Measurements from ENCODE around the gene STAC3. TPM values are rescaled to one million over a fixed set of nuclear protein-coding genes. Genes with fewer than 3 reads are reported as not detected.
"Not testable (repeated sequence)": the region's sequence is repeated elsewhere in the genome, so short reads cannot be mapped to it uniquely, and the experiment has no call there.

The STAC3 gene
- total RNA-seq: 4.9 and 5.5 TPM in 2 replicates

DNA sequence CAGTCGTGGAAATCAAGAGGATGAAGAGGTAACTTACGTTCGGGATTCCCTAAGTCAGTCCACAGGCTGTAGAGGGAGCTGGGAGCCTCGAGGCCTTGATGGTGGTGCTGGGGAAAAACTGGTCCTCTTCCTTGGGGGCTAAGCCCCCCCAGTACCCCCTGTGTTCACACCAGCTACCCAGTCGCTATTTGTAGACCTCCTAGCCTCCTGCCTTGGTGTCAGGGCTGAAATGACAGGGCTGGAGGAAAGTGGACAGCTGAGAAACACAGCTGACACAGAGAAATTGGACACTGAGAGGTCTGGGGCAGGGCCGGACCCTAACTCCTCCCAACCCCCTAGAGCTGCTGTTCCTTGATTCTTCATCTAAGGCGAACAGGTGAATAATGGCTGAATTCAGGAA is at the start of gene STAC3:
STAC3 (minus strand) TSS at position 232 of the 400 bp plus-strand sequence. CDS start 1,551 bp downstream, outside the sequence.
- intact Hi-C loops (cut with micrococcal nuclease): no loop called here
- H3K9me3 Mint-ChIP-seq: no peaks in the 10 kb centered on the region
- H3K36me3 Mint-ChIP-seq (ENCODE audit: low read depth): peaks cover 5% of the 10 kb centered on the region
- H3K4me3 Mint-ChIP-seq: no peak within 1 kb of the TSS
- DNase-seq: no peak
- no peaks in the 10 kb centered on the region for H3K27me3 Mint-ChIP-seq
- peaks cover 4% of the 10 kb centered on the region for H3K4me1 Mint-ChIP-seq
- H3K27ac Mint-ChIP-seq: no peak within 1 kb of the TSS

- DNase-seq: no peak
- Mint-ChIP-seq H3K27me3 (no peaks in the 10 kb centered on the region), H3K27ac (no peak overlapping the region), H3K4me1 (no peaks in the 10 kb centered on the region), H3K36me3 (ENCODE audit: low read depth) (peaks cover 42% of the 10 kb centered on the region), H3K9me3 (no peaks in the 10 kb centered on the region), H3K4me3 (no peak overlapping the region)
- intact Hi-C loops (cut with micrococcal nuclease): no loop called here
Observed at GRCh38 chr12:57299514-57300016, 48.6 kb upstream of the STAC3 start.

GRCh38 chr12:57296291-57296690 is 45.3 kb upstream of the STAC3 start:
- Mint-ChIP-seq H3K9me3 (no peaks in the 10 kb centered on the region), H3K4me1 (no peaks in the 10 kb centered on the region), H3K36me3 (ENCODE audit: low read depth) (peaks cover 37% of the 10 kb centered on the region), H3K27me3 (no peaks in the 10 kb centered on the region), H3K27ac (no peak overlapping the region), H3K4me3 (no peak overlapping the region)
- intact Hi-C loops (cut with micrococcal nuclease): no loop called here
- DNase-seq: no peak

DNA sequence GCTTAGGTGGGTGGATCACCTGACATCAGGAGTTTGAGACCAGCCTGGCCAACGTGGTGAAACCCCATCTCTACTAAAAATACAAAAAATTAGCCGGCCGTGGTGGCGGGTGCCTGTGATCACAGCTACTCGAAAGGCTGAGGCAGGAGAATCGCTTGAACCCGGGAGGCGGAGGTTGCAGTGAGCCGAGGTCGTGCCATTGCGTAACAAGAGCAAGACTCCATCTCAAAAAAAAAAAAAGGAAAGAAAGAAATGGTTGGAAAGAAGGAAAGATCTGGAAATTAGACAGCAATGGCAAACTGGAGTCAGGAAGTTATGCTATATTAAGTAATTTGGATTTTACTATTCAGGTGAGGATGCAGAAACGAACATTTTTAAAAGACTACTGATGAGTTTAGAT is 31.1 kb upstream of the STAC3 start:
- H3K27ac Mint-ChIP-seq; intact Hi-C loops (cut with micrococcal nuclease); H3K9me3 Mint-ChIP-seq; H3K27me3 Mint-ChIP-seq; H3K4me3 Mint-ChIP-seq; DNase-seq: not testable (repeated sequence)
- Mint-ChIP-seq H3K36me3 (ENCODE audit: low read depth) (peaks cover 62% of the 10 kb centered on the region), H3K4me1 (peaks cover 18% of the 10 kb centered on the region)

GRCh38 chr12:57280211-57281062 is 29.4 kb upstream of the STAC3 start:
- DNase-seq: peak; percentile 90
- H3K36me3 Mint-ChIP-seq (ENCODE audit: low read depth): peaks cover 61% of the 10 kb centered on the region
- intact Hi-C loops (cut with micrococcal nuclease): loop anchor here (1.0 to 2.0 kb wide), 2 partner anchors 150 to 178 kb away; partner anchors contain the start of gene GLI1
- H3K4me1 Mint-ChIP-seq: peaks cover 20% of the 10 kb centered on the region
- peak overlapping the region; percentile 68 for H3K4me3 Mint-ChIP-seq
- no peaks in the 10 kb centered on the region for H3K9me3 Mint-ChIP-seq
- H3K27me3 Mint-ChIP-seq: no peaks in the 10 kb centered on the region
- peak overlapping the region; percentile 91 for H3K27ac Mint-ChIP-seq

- H3K36me3 Mint-ChIP-seq (ENCODE audit: low read depth): peaks cover 61% of the 10 kb centered on the region
- H3K4me3 Mint-ChIP-seq: no peak overlapping the region
- intact Hi-C loops (cut with micrococcal nuclease): no loop called here
- peak overlapping the region; percentile 35 for H3K27ac Mint-ChIP-seq
- H3K4me1 Mint-ChIP-seq: peaks cover 21% of the 10 kb centered on the region
- H3K9me3 Mint-ChIP-seq: no peaks in the 10 kb centered on the region
- DNase-seq: no peak
- H3K27me3 Mint-ChIP-seq: no peaks in the 10 kb centered on the region
Observed at GRCh38 chr12:57278465-57279381, 27.7 kb upstream of the STAC3 start.

DNA sequence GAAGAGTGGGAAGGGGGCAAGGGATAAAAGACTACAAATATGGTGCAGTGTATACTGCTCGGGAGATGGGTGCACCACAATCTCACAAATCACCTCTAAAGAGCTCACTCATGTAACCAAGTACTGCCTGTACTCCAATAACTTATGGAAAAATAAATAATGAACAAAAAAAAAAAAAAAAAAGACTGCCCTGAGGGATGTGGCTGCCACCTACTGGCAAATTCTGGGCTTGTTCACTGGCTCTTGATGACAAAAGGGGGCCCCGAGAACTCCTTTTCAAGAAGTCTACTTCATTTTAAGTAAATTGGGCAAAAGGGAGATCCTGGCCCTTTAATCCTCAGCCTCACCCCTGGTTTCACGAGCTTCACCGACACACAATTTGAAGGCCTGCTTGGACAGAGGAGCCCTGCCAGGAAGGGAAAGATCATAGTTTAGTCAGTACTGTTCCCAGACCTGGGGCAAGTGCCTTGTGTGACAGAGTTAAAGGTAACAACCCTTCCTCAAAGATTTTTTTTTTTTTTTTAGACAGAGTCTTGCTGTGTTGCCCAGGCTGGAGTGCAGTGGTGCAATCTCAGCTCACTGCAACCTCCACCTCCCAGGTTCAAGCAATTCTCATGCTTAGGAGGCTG is 26.1 kb upstream of the STAC3 start:
- no peak overlapping the region for H3K4me3 Mint-ChIP-seq
- DNase-seq: peak; percentile 67
- H3K27ac Mint-ChIP-seq: no peak overlapping the region

GRCh38 chr12:57276233-57276632 is 25.2 kb upstream of the STAC3 start:
- Mint-ChIP-seq H3K36me3 (ENCODE audit: low read depth) (peaks cover 59% of the 10 kb centered on the region), H3K4me1 (peaks cover 24% of the 10 kb centered on the region)
- intact Hi-C loops (cut with micrococcal nuclease); H3K9me3 Mint-ChIP-seq; H3K4me3 Mint-ChIP-seq; DNase-seq; H3K27me3 Mint-ChIP-seq; H3K27ac Mint-ChIP-seq: not testable (repeated sequence)

More for the DNA sequence above, 26.1 kb upstream of the STAC3 start:
- no peaks in the 10 kb centered on the region for H3K9me3 Mint-ChIP-seq
- H3K4me1 Mint-ChIP-seq: peaks cover 21% of the 10 kb centered on the region
- no peaks in the 10 kb centered on the region for H3K27me3 Mint-ChIP-seq
- peaks cover 58% of the 10 kb centered on the region for H3K36me3 Mint-ChIP-seq (ENCODE audit: low read depth)
- intact Hi-C loops (cut with micrococcal nuclease): no loop called here

- intact Hi-C loops (cut with micrococcal nuclease): no loop called here
- no peaks in the 10 kb centered on the region for H3K27me3 Mint-ChIP-seq
- H3K27ac Mint-ChIP-seq: no peak overlapping the region
- peaks cover 8% of the 10 kb centered on the region for H3K4me1 Mint-ChIP-seq
- no peak for DNase-seq
- H3K9me3 Mint-ChIP-seq: no peaks in the 10 kb centered on the region
- H3K36me3 Mint-ChIP-seq (ENCODE audit: low read depth): peaks cover 57% of the 10 kb centered on the region
- no peak overlapping the region for H3K4me3 Mint-ChIP-seq
Observed at GRCh38 chr12:57273516-57273915, 22.5 kb upstream of the STAC3 start.

- intact Hi-C loops (cut with micrococcal nuclease): no loop called here
- Mint-ChIP-seq H3K27me3 (no peaks in the 10 kb centered on the region), H3K9me3 (no peaks in the 10 kb centered on the region), H3K27ac (no peak overlapping the region), H3K36me3 (ENCODE audit: low read depth) (peaks cover 58% of the 10 kb centered on the region), H3K4me1 (peaks cover 13% of the 10 kb centered on the region), H3K4me3 (no peak overlapping the region)
- no peak for DNase-seq
Observed at GRCh38 chr12:57272337-57273151, 21.6 kb upstream of the STAC3 start.

DNA sequence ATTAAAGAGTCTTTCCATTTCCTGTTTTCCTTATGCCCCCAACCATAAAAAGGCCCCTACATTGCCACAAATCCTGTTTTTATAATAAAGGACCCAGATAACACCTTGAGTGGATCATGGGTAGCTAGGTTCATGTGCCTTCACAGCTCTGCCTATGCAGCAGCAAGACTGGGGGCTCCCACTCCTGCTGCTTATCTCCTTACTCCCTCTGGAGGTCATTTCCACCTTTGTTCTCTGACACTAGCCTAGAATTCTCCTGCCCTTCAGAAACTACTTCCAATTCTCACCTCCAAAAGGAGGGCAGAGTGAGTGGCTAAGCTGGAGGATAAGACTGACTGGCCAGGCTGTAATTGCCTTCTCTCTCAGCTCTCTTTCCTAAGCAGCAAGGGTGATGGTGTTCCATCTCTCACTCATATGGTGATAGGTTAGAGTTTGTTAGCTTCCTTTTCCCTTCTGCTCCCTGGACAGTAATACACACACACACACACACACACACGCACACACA is 20.0 kb upstream of the STAC3 start:
- no peaks in the 10 kb centered on the region for H3K9me3 Mint-ChIP-seq
- DNase-seq: no peak
- H3K27ac Mint-ChIP-seq: no peak overlapping the region
- no peak overlapping the region for H3K4me3 Mint-ChIP-seq
- H3K27me3 Mint-ChIP-seq: no peaks in the 10 kb centered on the region
- intact Hi-C loops (cut with micrococcal nuclease): no loop called here
- peaks cover 13% of the 10 kb centered on the region for H3K4me1 Mint-ChIP-seq
- H3K36me3 Mint-ChIP-seq (ENCODE audit: low read depth): peaks cover 54% of the 10 kb centered on the region

DNA sequence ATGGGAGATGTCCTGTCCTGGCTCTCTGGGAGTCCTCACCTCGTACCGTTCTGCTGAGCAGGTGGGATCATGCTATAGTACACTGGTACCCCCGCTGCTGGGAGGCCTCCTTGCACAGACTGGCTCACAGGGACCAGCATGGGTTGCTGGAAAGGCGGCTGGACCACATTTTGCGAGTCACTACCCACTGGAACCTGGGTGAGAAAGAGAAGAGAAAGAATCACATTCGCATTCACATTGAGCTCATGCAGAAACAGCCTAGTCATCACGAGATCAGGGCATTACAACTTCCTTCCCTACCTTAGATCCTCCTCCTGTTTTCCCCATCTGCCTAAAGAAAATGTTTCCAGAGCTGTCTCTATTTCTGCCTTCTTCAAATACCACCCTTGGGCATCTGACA is 17.3 kb upstream of the STAC3 start:
- Mint-ChIP-seq H3K36me3 (ENCODE audit: low read depth) (peaks cover 53% of the 10 kb centered on the region), H3K9me3 (no peaks in the 10 kb centered on the region), H3K4me1 (peaks cover 14% of the 10 kb centered on the region), H3K27me3 (no peaks in the 10 kb centered on the region), H3K4me3 (no peak overlapping the region), H3K27ac (peak overlapping the region; percentile 78)
- DNase-seq: no peak
- intact Hi-C loops (cut with micrococcal nuclease): no loop called here

DNA sequence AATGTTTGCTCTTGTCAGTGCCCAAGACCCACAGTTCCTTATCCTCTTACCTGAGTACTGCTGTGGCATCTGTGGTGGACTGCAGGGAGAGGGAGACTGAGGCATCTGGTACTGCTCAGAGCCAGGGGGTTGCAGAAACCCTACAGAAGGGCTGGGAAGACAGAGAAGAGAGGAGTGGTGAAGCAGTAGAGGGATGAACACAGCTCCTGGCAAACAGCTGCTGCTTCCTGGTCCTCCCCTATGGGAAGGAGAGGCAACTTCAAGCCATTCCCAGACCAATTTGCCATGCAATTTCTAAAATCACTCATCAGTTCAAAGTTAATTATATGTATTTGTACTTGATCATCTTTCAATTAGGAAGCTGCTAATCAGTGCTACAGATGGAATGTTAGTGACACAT is 15.7 kb upstream of the STAC3 start:
- H3K36me3 Mint-ChIP-seq (ENCODE audit: low read depth): peaks cover 49% of the 10 kb centered on the region
- DNase-seq: no peak
- H3K27me3 Mint-ChIP-seq: no peaks in the 10 kb centered on the region
- H3K4me3 Mint-ChIP-seq: no peak overlapping the region
- no peaks in the 10 kb centered on the region for H3K9me3 Mint-ChIP-seq
- intact Hi-C loops (cut with micrococcal nuclease): no loop called here
- peaks cover 14% of the 10 kb centered on the region for H3K4me1 Mint-ChIP-seq
- H3K27ac Mint-ChIP-seq: peak overlapping the region; percentile 63
